Measurements from ENCODE around the gene TTC23.
"Not testable (repeated sequence)": the region's sequence is repeated elsewhere in the genome, so short reads cannot be mapped to it uniquely, and the experiment has no call there.

The TTC23 gene

GRCh38 chr15:99117563-99118257 lies 131.7 kb downstream of the TTC23 start:
- no peak for DNase-seq

- DNase-seq, result no peak
Observed at GRCh38 chr15:99117111-99117510, 132.3 kb downstream of the TTC23 start.

GRCh38 chr15:99115300-99116215 lies 133.8 kb downstream of the TTC23 start:
- no peak for DNase-seq

GRCh38 chr15:99114511-99115299 lies 134.7 kb downstream of the TTC23 start:
- DNase-seq, result no peak

- no peak for DNase-seq
Observed at GRCh38 chr15:99113547-99114271, 135.7 kb downstream of the TTC23 start.

- not testable (repeated sequence) for DNase-seq
Observed at GRCh38 chr15:99111641-99112040, 137.7 kb downstream of the TTC23 start.

GRCh38 chr15:99110581-99111320 lies 138.6 kb downstream of the TTC23 start:
- DNase-seq, result no peak

- DNase-seq, result no peak
Observed at GRCh38 chr15:99110093-99110492, 139.3 kb downstream of the TTC23 start.

GRCh38 chr15:99109555-99110021 lies 139.8 kb downstream of the TTC23 start:
- no peak for DNase-seq

- DNase-seq, result no peak
Observed at GRCh38 chr15:99108993-99109392, 140.4 kb downstream of the TTC23 start.

- DNase-seq, result no peak
Observed at GRCh38 chr15:99106417-99107220, 142.8 kb downstream of the TTC23 start.

GRCh38 chr15:99105514-99106341 lies 143.7 kb downstream of the TTC23 start:
- DNase-seq, result peak; percentile 63

- peak; percentile 63 for DNase-seq
Observed at GRCh38 chr15:99104788-99105513, 144.4 kb downstream of the TTC23 start, which contains the start of gene SYNM. Gene SYNM (plus strand): TSS chr15:99105080. CDS start chr15:99105200, 120 bp downstream.

- no peak for DNase-seq
Observed at GRCh38 chr15:99103279-99103678, 146.1 kb downstream of the TTC23 start.

- DNase-seq, result no peak
Observed at GRCh38 chr15:99102332-99103235, 146.8 kb downstream of the TTC23 start.

GRCh38 chr15:99101501-99101900 lies 147.9 kb downstream of the TTC23 start:
- DNase-seq, result no peak

- DNase-seq, result peak; percentile 75
Observed at GRCh38 chr15:99100245-99101173, 148.9 kb downstream of the TTC23 start.
